K562 (cell line): ENCODE data around the gene STK17A.

Experiments
- HMGXB4 ChIP-seq: sonication (generic); formaldehyde crosslinking; IDR thresholded peaks from 2 replicates; pipeline ENCODE4 v1.8.1; 2023; ENCODE audit warnings: mild to moderate bottlenecking, missing genetic modification reagents
- JUND ChIP-seq, 2 experiments: IDR thresholded peaks; 2 replicates in 1 of 2; 3 replicates in 1 of 2; pipeline ENCODE4 v1.6.1; 2011; ENCODE audit warnings: borderline replicate concordance in 2 of 2, low read depth in 2 of 2, low read length in 2 of 2, improper control_type of control experiment in 1 of 2, missing biosample characterization in 1 of 2, missing genetic modification characterization in 1 of 2, missing genetic modification reagents in 1 of 2
- LCOR ChIP-seq: sonication (generic); formaldehyde crosslinking; IDR thresholded peaks from 2 replicates; pipeline ENCODE4 v1.8.0; 2022; ENCODE audit warnings: mild to moderate bottlenecking, missing genetic modification reagents
- NFE2 ChIP-seq: IDR thresholded peaks from 2 replicates; pipeline ENCODE4 v1.6.1; 2014; ENCODE audit warnings: antibody characterized with exemption, low read depth
- SMARCA4 ChIP-seq: fragments of 450-650 bp; IDR thresholded peaks from 2 replicates; pipeline ENCODE4 v1.6.1; 2016
- SP1 ChIP-seq: sonication (generic); formaldehyde crosslinking; IDR thresholded peaks from 2 replicates; pipeline ENCODE4 v1.8.1; 2022; ENCODE audit warnings: mild to moderate bottlenecking, missing genetic modification reagents
- ZBTB34 ChIP-seq: fragments of 250-450 bp; sonication (Bioruptor Pico); IDR thresholded peaks from 2 replicates; pipeline ENCODE4 v1.8.0; 2021; ENCODE audit warnings: mild to moderate bottlenecking, moderate library complexity
- ZNF707 ChIP-seq: fragments of 250-450 bp; sonication (Bioruptor Pico); conservative IDR thresholded peaks from 2 replicates; pipeline ENCODE4 v1.8.0; 2022; ENCODE audit warnings: inconsistent platforms, mild to moderate bottlenecking, moderate library complexity
- ZSCAN29 ChIP-seq: fragments of 450-650 bp; IDR thresholded peaks from 2 replicates; pipeline ENCODE4 v1.6.1; 2017
- TF ChIP-seq, protein P1 (sequence below), 3 experiments: IDR thresholded peaks in 2 of 3; conservative IDR thresholded peaks in 1 of 3; 2 replicates each; pipeline ENCODE4 v1.5.1; 2011 to 2012; ENCODE audit warnings: low read length in 3 of 3, mild to moderate bottlenecking in 3 of 3, control low read depth in 2 of 3, improper control_type of control experiment in 1 of 3, inconsistent platforms in 1 of 3, low read depth in 1 of 3, mixed read lengths in 1 of 3, moderate library complexity in 1 of 3; ENCODE audit not compliant: insufficient read depth in 2 of 3
- TF ChIP-seq, protein P2 (sequence below): fragments of 450-650 bp; IDR thresholded peaks from 2 replicates; pipeline ENCODE4 v1.7.0; 2016; ENCODE audit warnings: borderline replicate concordance
- TF ChIP-seq, protein P3 (sequence below): sonication (generic); formaldehyde crosslinking; IDR thresholded peaks from 2 replicates; pipeline ENCODE4 v1.8.1; 2023; ENCODE audit warnings: mild to moderate bottlenecking, missing genetic modification reagents

DNA sequence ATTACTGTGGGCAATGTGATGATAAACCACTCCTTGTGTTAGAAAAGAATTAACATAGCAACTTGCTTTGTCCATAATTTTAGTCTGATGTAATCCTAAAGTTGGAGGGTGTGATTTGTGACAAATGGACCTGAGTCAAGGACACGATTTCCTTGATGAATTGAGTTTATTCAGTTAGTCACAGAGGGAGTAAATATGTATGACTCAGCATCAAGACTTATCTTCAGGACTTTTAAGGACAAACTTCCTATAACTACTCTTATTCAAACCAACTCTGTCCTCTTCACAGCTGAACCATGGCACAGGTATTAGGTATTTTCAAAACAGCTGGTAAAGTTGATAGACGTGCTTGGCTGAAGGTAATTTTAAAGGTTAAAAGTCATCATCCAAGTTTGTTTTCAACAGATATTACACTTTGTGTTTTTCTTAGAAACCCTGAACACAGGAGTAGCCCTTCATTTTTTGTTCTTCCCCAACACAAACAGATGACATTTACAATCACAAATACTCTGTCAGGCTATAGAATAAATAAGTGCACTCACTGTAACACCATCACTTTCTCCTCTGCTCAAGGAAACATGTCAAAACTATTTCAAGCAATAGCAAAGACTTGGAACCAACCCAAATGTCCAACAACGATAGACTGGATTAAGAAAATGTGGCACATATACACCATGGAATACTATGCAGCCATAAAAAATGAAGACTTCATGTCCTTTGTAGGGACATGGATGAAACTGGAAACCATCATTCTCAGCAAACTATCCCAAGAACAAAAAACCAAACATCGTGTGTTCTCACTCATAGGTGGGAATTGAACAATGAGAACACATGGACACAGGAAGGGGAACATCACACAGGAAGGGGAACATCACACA lies 91.9 kb downstream of the STK17A start:
- TF ChIP-seq ZNF707 (CRISPR knock-in tag) (no peak), ZBTB34 (no peak), LCOR (CRISPR knock-in tag) (no peak), SP1 (no peak), SMARCA4 (peak; percentile 83; the same call in 1 of the 2 replicates), HMGXB4 (CRISPR knock-in tag) (no peak), ZSCAN29 (no peak), JUND (IDR thresholded peaks at IDR 0.05; ENCODE audit: borderline replicate concordance, low read depth, low read length) (peak; percentile 89), JUND (tag; IDR thresholded peaks at IDR 0.05; ENCODE audit: borderline replicate concordance, low read depth, low read length) (peak; percentile 86), NFE2 (peak; percentile 88)
- TF ChIP-seq, protein P1, sequence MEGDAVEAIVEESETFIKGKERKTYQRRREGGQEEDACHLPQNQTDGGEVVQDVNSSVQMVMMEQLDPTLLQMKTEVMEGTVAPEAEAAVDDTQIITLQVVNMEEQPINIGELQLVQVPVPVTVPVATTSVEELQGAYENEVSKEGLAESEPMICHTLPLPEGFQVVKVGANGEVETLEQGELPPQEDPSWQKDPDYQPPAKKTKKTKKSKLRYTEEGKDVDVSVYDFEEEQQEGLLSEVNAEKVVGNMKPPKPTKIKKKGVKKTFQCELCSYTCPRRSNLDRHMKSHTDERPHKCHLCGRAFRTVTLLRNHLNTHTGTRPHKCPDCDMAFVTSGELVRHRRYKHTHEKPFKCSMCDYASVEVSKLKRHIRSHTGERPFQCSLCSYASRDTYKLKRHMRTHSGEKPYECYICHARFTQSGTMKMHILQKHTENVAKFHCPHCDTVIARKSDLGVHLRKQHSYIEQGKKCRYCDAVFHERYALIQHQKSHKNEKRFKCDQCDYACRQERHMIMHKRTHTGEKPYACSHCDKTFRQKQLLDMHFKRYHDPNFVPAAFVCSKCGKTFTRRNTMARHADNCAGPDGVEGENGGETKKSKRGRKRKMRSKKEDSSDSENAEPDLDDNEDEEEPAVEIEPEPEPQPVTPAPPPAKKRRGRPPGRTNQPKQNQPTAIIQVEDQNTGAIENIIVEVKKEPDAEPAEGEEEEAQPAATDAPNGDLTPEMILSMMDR (IDR thresholded peaks at IDR 0.05 in 2 of 3, conservative IDR thresholded peaks at IDR 0.05 in 1 of 3; ENCODE audit: insufficient read depth in 2 of 3, low read depth in 1 of 3, low read length in 3 of 3): no peak
- TF ChIP-seq, protein P2, sequence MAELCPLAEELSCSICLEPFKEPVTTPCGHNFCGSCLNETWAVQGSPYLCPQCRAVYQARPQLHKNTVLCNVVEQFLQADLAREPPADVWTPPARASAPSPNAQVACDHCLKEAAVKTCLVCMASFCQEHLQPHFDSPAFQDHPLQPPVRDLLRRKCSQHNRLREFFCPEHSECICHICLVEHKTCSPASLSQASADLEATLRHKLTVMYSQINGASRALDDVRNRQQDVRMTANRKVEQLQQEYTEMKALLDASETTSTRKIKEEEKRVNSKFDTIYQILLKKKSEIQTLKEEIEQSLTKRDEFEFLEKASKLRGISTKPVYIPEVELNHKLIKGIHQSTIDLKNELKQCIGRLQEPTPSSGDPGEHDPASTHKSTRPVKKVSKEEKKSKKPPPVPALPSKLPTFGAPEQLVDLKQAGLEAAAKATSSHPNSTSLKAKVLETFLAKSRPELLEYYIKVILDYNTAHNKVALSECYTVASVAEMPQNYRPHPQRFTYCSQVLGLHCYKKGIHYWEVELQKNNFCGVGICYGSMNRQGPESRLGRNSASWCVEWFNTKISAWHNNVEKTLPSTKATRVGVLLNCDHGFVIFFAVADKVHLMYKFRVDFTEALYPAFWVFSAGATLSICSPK: no peak
- TF ChIP-seq, protein P3, sequence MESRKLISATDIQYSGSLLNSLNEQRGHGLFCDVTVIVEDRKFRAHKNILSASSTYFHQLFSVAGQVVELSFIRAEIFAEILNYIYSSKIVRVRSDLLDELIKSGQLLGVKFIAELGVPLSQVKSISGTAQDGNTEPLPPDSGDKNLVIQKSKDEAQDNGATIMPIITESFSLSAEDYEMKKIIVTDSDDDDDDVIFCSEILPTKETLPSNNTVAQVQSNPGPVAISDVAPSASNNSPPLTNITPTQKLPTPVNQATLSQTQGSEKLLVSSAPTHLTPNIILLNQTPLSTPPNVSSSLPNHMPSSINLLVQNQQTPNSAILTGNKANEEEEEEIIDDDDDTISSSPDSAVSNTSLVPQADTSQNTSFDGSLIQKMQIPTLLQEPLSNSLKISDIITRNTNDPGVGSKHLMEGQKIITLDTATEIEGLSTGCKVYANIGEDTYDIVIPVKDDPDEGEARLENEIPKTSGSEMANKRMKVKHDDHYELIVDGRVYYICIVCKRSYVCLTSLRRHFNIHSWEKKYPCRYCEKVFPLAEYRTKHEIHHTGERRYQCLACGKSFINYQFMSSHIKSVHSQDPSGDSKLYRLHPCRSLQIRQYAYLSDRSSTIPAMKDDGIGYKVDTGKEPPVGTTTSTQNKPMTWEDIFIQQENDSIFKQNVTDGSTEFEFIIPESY (CRISPR knock-in tag): no peak
